ENCODE results near the gene SLIT3. TPM values are rescaled to one million over a fixed set of nuclear protein-coding genes. Genes with fewer than 3 reads are reported as not detected.

Gene SLIT3
- total RNA-seq, 1 donor from 2014 or later, result 31.8 TPM

- H3K27ac Mint-ChIP-seq (ENCODE audit: unreplicated experiment), result no peak overlapping the region
- TF ChIP-seq CTCF (IDR thresholded peaks at IDR 0.05), result no peak
- no peaks in the 10 kb centered on the region for H3K36me3 Mint-ChIP-seq (ENCODE audit: unreplicated experiment)
- DNase-seq (ENCODE audit: extremely low spot score, unreplicated experiment), result no peak
- peaks cover 3% of the 10 kb centered on the region for H3K4me1 Mint-ChIP-seq (ENCODE audit: unreplicated experiment)
- peaks cover 5% of the 10 kb centered on the region for H3K27me3 Mint-ChIP-seq (ENCODE audit: unreplicated experiment)
- no peak overlapping the region for H3K4me3 Mint-ChIP-seq (ENCODE audit: unreplicated experiment)
- H3K9me3 Mint-ChIP-seq (ENCODE audit: unreplicated experiment), result no peaks in the 10 kb centered on the region
Observed at GRCh38 chr5:169013846-169014245, 287.1 kb downstream of the SLIT3 start.

GRCh38 chr5:169013208-169013728, 287.7 kb downstream of the SLIT3 start:
- Mint-ChIP-seq H3K27me3 (ENCODE audit: unreplicated experiment) (peaks cover 5% of the 10 kb centered on the region), H3K4me1 (ENCODE audit: unreplicated experiment) (peaks cover 3% of the 10 kb centered on the region), H3K27ac (ENCODE audit: unreplicated experiment) (no peak overlapping the region), H3K36me3 (ENCODE audit: unreplicated experiment) (no peaks in the 10 kb centered on the region), H3K4me3 (ENCODE audit: unreplicated experiment) (no peak overlapping the region), H3K9me3 (ENCODE audit: unreplicated experiment) (no peaks in the 10 kb centered on the region)
- no peak for TF ChIP-seq CTCF (IDR thresholded peaks at IDR 0.05)
- DNase-seq (ENCODE audit: extremely low spot score, unreplicated experiment), result no peak

- no peaks in the 10 kb centered on the region for H3K9me3 Mint-ChIP-seq (ENCODE audit: unreplicated experiment)
- no peaks in the 10 kb centered on the region for H3K36me3 Mint-ChIP-seq (ENCODE audit: unreplicated experiment)
- no peak for DNase-seq (ENCODE audit: extremely low spot score, unreplicated experiment)
- no peak for TF ChIP-seq CTCF (IDR thresholded peaks at IDR 0.05)
- H3K27me3 Mint-ChIP-seq (ENCODE audit: unreplicated experiment), result peaks cover 5% of the 10 kb centered on the region
- peaks cover 4% of the 10 kb centered on the region for H3K4me1 Mint-ChIP-seq (ENCODE audit: unreplicated experiment)
- no peak overlapping the region for H3K27ac Mint-ChIP-seq (ENCODE audit: unreplicated experiment)
- H3K4me3 Mint-ChIP-seq (ENCODE audit: unreplicated experiment), result no peak overlapping the region
Observed at GRCh38 chr5:169012450-169012849, 288.5 kb downstream of the SLIT3 start.

- DNase-seq (ENCODE audit: extremely low spot score, unreplicated experiment), result no peak
- Mint-ChIP-seq H3K27me3 (ENCODE audit: unreplicated experiment) (peaks cover 2% of the 10 kb centered on the region), H3K4me3 (ENCODE audit: unreplicated experiment) (no peak overlapping the region), H3K4me1 (ENCODE audit: unreplicated experiment) (peaks cover 11% of the 10 kb centered on the region), H3K36me3 (ENCODE audit: unreplicated experiment) (no peaks in the 10 kb centered on the region), H3K27ac (ENCODE audit: unreplicated experiment) (no peak overlapping the region), H3K9me3 (ENCODE audit: unreplicated experiment) (no peaks in the 10 kb centered on the region)
- TF ChIP-seq CTCF (IDR thresholded peaks at IDR 0.05), result no peak
Observed at GRCh38 chr5:169011451-169011850, 289.5 kb downstream of the SLIT3 start.

- no peaks in the 10 kb centered on the region for H3K9me3 Mint-ChIP-seq (ENCODE audit: unreplicated experiment)
- no peak overlapping the region for H3K27ac Mint-ChIP-seq (ENCODE audit: unreplicated experiment)
- no peak for DNase-seq (ENCODE audit: extremely low spot score, unreplicated experiment)
- peaks cover 14% of the 10 kb centered on the region for H3K4me1 Mint-ChIP-seq (ENCODE audit: unreplicated experiment)
- no peak overlapping the region for H3K4me3 Mint-ChIP-seq (ENCODE audit: unreplicated experiment)
- peaks cover 2% of the 10 kb centered on the region for H3K27me3 Mint-ChIP-seq (ENCODE audit: unreplicated experiment)
- TF ChIP-seq CTCF (IDR thresholded peaks at IDR 0.05), result no peak
- H3K36me3 Mint-ChIP-seq (ENCODE audit: unreplicated experiment), result no peaks in the 10 kb centered on the region
Observed at GRCh38 chr5:169011009-169011408, 289.9 kb downstream of the SLIT3 start.
